ENCODE measurements around the gene PCP2.

DNA sequence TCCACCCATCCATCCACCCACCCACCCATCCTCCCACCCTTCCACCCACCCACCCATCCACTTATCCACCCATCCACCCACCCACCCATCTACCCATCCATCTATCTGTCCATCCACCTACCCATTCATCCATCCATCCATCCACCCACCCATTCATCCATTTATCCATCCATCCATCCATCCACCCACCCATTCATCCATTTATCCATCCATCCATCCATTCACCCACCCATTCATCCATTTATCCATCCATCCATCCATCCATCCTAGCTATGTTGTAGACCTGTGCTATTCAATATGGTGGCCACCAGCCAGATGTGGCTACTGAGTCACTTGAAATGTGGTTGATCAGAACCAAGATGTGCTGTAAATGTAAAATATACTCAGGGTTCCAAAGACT, 32.8 kb downstream of the PCP2 start:
- TF ChIP-seq, protein P1, sequence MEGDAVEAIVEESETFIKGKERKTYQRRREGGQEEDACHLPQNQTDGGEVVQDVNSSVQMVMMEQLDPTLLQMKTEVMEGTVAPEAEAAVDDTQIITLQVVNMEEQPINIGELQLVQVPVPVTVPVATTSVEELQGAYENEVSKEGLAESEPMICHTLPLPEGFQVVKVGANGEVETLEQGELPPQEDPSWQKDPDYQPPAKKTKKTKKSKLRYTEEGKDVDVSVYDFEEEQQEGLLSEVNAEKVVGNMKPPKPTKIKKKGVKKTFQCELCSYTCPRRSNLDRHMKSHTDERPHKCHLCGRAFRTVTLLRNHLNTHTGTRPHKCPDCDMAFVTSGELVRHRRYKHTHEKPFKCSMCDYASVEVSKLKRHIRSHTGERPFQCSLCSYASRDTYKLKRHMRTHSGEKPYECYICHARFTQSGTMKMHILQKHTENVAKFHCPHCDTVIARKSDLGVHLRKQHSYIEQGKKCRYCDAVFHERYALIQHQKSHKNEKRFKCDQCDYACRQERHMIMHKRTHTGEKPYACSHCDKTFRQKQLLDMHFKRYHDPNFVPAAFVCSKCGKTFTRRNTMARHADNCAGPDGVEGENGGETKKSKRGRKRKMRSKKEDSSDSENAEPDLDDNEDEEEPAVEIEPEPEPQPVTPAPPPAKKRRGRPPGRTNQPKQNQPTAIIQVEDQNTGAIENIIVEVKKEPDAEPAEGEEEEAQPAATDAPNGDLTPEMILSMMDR (IDR thresholded peaks at IDR 0.05; ENCODE audit: low read depth, low read length): no peak
- TF ChIP-seq POLR2A (IDR thresholded peaks at IDR 0.05; ENCODE audit: extremely low read depth, insufficient read length) (no peak), MYC (IDR thresholded peaks at IDR 0.05; ENCODE audit: low read depth, low read length) (no peak)
- TF ChIP-seq, protein P2, sequence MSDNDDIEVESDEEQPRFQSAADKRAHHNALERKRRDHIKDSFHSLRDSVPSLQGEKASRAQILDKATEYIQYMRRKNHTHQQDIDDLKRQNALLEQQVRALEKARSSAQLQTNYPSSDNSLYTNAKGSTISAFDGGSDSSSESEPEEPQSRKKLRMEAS (IDR thresholded peaks at IDR 0.05; ENCODE audit: low read depth, low read length): no peak

All from NB4 (cell line).